Heart left ventricle (tissue), 13 donors: ENCODE data around the gene ABCF3.

Experiments used
- CTCF ChIP-seq, 12 donors: fragments of 200-600 bp; sonication (generic) in 4 of 12; IDR thresholded peaks; one replicate each; pipeline versions ENCODE4 v1.5.0 to v1.8.0; 2018 to 2022; ENCODE audit warnings: antibody characterized with exemption in 12 of 12, mild to moderate bottlenecking in 5 of 12
- POLR2A ChIP-seq, 2 donors: fragments of 450-650 bp; IDR thresholded peaks; one replicate each; pipeline ENCODE4 v1.6.1; 2017; ENCODE audit warnings: antibody characterized with exemption in 2 of 2, mild to moderate bottlenecking in 2 of 2, moderate library complexity in 2 of 2
- donor health status: ischemic (EF 13 %, LVEDD 7.1; RV severe dilation, severe dysfunction).
- donor health status: DM: no; HTN: yes; CAD: no.
- donor health status: DM: no; HTN: no; CAD: no.
- donor health status: ischemic (EF 25% LVEDD 6.9; RV normal size, moderate dysfunction).
- donor health status: ischemic (EF 25% LVEDD 5.7; RV mildly dilated, moderate dysfunction).
- donor health status: ischemic (EF 35%, LVEDD 5.7; RV mildly dilated, moderate dysfunction).
- donor health status: nonischemic (EF 11% LVEDD 7.7; RV severe dilation, severe dysfunction).
- donor health status: DM: yes; HTN: yes; CAD: no.
- donor health status: PGD.
- donor health status: ischemic (EF 29% LVEDD 5.4; RV normal size, mild dysfunction).
- donor health status: nonischemic (EF 23%, LVEDD 6.1; RV moderate dilation, normal function).

- no peak for TF ChIP-seq CTCF (IDR thresholded peaks at IDR 0.05)
- no peak for TF ChIP-seq POLR2A (IDR thresholded peaks at IDR 0.05)
Measured at GRCh38 chr3:184140436-184140835, 45.6 kb upstream of the ABCF3 start.
